Calu3 (cell line): ENCODE measurements around the gene ARHGAP15. TPM values are rescaled to one million over a fixed set of nuclear protein-coding genes. Genes with fewer than 3 reads are reported as not detected.

Experiments
- BruUV-seq: library from RNA; stranded (reverse); fragments of 400-500 nt; replicated peaks from 2 replicates; lab custom pipeline; 2021; lab: Mats Ljungman, UMichigan
- CTCF ChIA-PET: fragments of 300-600 bp; sonication (Branson Sonifier 250); formaldehyde crosslinking; loops from one replicate; lab custom pipeline; 2022; ENCODE audit warnings: antibody characterized with exemption; lab: Charles Lee
- DNase-seq: peaks from one replicate; pipeline ENCODE4 v3.0.0; 2022
- H3K27ac Mint-ChIP-seq: one replicate; pipeline ENCODE4 v1.8.0; 2022; ENCODE audit warnings: mixed read lengths; ENCODE audit not compliant: unreplicated experiment
- H3K27me3 Mint-ChIP-seq: one replicate; pipeline ENCODE4 v1.8.0; 2022; ENCODE audit warnings: mixed read lengths; ENCODE audit not compliant: unreplicated experiment
- H3K36me3 Mint-ChIP-seq: one replicate; pipeline ENCODE4 v1.8.0; 2022; ENCODE audit warnings: mild to moderate bottlenecking, moderate library complexity, mixed read lengths; ENCODE audit not compliant: insufficient read depth, unreplicated experiment
- H3K4me1 Mint-ChIP-seq: one replicate; pipeline ENCODE4 v1.8.0; 2022; ENCODE audit warnings: mild to moderate bottlenecking, low read depth, mixed read lengths; ENCODE audit not compliant: unreplicated experiment
- H3K4me3 Mint-ChIP-seq: one replicate; pipeline ENCODE4 v1.8.0; 2022; ENCODE audit warnings: mild to moderate bottlenecking, low read depth, moderate library complexity, mixed read lengths; ENCODE audit not compliant: unreplicated experiment
- H3K9me3 Mint-ChIP-seq: one replicate; pipeline ENCODE4 v1.8.0; 2022; ENCODE audit warnings: low read depth, mixed read lengths; ENCODE audit not compliant: unreplicated experiment
- CTCF ChIP-seq: fragments of 200-600 bp; IDR thresholded peaks from one replicate; pipeline ENCODE4 v1.8.0; 2022; ENCODE audit warnings: antibody characterized with exemption; ENCODE audit not compliant: unreplicated experiment
- intact Hi-C: fragments of 100-400 bp; cut with micrococcal nuclease; formaldehyde crosslinking; loops from one replicate; pipeline ENCODE4 v1.10.0; 2022; ENCODE audit not compliant: unreplicated experiment
- total RNA-seq: library from RNA; stranded (reverse); gene quantifications from 2 replicates; pipeline ENCODE4 v1.2.3, GENCODE V29; 2022

Gene ARHGAP15
- total RNA-seq, 1 experiment from 2014 or later, result not detected

GRCh38 chr2:143588746-143589145 is 459.5 kb downstream of the ARHGAP15 start:
- Mint-ChIP-seq H3K27ac (no peak overlapping the region), H3K4me1 (no peaks in the 10 kb centered on the region), H3K4me3 (no peak overlapping the region), H3K9me3 (peaks cover 7% of the 10 kb centered on the region), H3K27me3 (no peaks in the 10 kb centered on the region), H3K36me3 (no peaks in the 10 kb centered on the region)
- CTCF ChIA-PET, result no interaction called here
- intact Hi-C loops, result no loop called here
- BruUV-seq, result no TSS peak
- TF ChIP-seq CTCF, result no peak
- no peak for DNase-seq

GRCh38 chr2:143594161-143594560 is 464.9 kb downstream of the ARHGAP15 start:
- Mint-ChIP-seq H3K9me3 (no peaks in the 10 kb centered on the region), H3K36me3 (no peaks in the 10 kb centered on the region), H3K4me1 (no peaks in the 10 kb centered on the region), H3K27me3 (no peaks in the 10 kb centered on the region), H3K4me3 (no peak overlapping the region), H3K27ac (no peak overlapping the region)
- intact Hi-C loops, result no loop called here
- DNase-seq, result no peak
- no peak for TF ChIP-seq CTCF
- CTCF ChIA-PET, result no interaction called here
- no TSS peak for BruUV-seq

- no peaks in the 10 kb centered on the region for H3K9me3 Mint-ChIP-seq
- TF ChIP-seq CTCF, result no peak
- BruUV-seq, result no TSS peak
- intact Hi-C loops, result no loop called here
- H3K27me3 Mint-ChIP-seq, result no peaks in the 10 kb centered on the region
- no peaks in the 10 kb centered on the region for H3K36me3 Mint-ChIP-seq
- H3K27ac Mint-ChIP-seq, result no peak overlapping the region
- no peaks in the 10 kb centered on the region for H3K4me1 Mint-ChIP-seq
- CTCF ChIA-PET, result no interaction called here
- DNase-seq, result no peak
- no peak overlapping the region for H3K4me3 Mint-ChIP-seq
Measured at GRCh38 chr2:143594745-143595144, 465.5 kb downstream of the ARHGAP15 start.

GRCh38 chr2:143600116-143600515 is 470.9 kb downstream of the ARHGAP15 start:
- CTCF ChIA-PET, result no interaction called here
- no peak overlapping the region for H3K4me3 Mint-ChIP-seq
- H3K36me3 Mint-ChIP-seq, result no peaks in the 10 kb centered on the region
- intact Hi-C loops, result no loop called here
- H3K4me1 Mint-ChIP-seq, result no peaks in the 10 kb centered on the region
- no peaks in the 10 kb centered on the region for H3K27me3 Mint-ChIP-seq
- TF ChIP-seq CTCF, result no peak
- BruUV-seq, result no TSS peak
- no peak overlapping the region for H3K27ac Mint-ChIP-seq
- H3K9me3 Mint-ChIP-seq, result no peaks in the 10 kb centered on the region
- DNase-seq, result no peak

GRCh38 chr2:143601828-143602227 is 472.6 kb downstream of the ARHGAP15 start:
- H3K4me3 Mint-ChIP-seq, result no peak overlapping the region
- H3K4me1 Mint-ChIP-seq, result no peaks in the 10 kb centered on the region
- BruUV-seq, result no TSS peak
- H3K27me3 Mint-ChIP-seq, result no peaks in the 10 kb centered on the region
- CTCF ChIA-PET, result no interaction called here
- DNase-seq, result no peak
- H3K27ac Mint-ChIP-seq, result no peak overlapping the region
- intact Hi-C loops, result no loop called here
- no peaks in the 10 kb centered on the region for H3K36me3 Mint-ChIP-seq
- no peak for TF ChIP-seq CTCF
- H3K9me3 Mint-ChIP-seq, result no peaks in the 10 kb centered on the region
